Cardiac fibroblast (primary cell): ENCODE measurements around the gene CXCL5.

Experiments
- DNase-seq, 2 donors: peaks; one replicate each; pipeline versions ENCODE4 v3.0.0 to v3.0.0-alpha.2; 2010; ENCODE audit warnings: low read depth in 2 of 2
- H3K4me3 ChIP-seq, 2 donors: replicated peaks in 1 of 2; 1 replicate in 1 of 2; 2 replicates in 1 of 2; pipeline ENCODE4 v1.5.1; 2011; ENCODE audit warnings: low read depth in 2 of 2, low read length in 2 of 2, mild to moderate bottlenecking in 2 of 2, moderate library complexity in 1 of 2
- CTCF ChIP-seq: IDR thresholded peaks from one replicate; pipeline ENCODE4 v1.5.1; 2011; ENCODE audit warnings: low read depth, mild to moderate bottlenecking, low read length, inconsistent platforms

CXCL5 gene

GRCh38 chr4:73998040-73999011, at the start of gene CXCL5:
CXCL5 (minus strand) TSS chr4:73998677; CDS start chr4:73998581, 96 bp downstream.
- DNase-seq = peak; percentile 87 to 89
- H3K4me3 ChIP-seq = peak within 1 kb of the TSS; percentile 44 to 56
- peak; percentile 26 for TF ChIP-seq CTCF

DNA sequence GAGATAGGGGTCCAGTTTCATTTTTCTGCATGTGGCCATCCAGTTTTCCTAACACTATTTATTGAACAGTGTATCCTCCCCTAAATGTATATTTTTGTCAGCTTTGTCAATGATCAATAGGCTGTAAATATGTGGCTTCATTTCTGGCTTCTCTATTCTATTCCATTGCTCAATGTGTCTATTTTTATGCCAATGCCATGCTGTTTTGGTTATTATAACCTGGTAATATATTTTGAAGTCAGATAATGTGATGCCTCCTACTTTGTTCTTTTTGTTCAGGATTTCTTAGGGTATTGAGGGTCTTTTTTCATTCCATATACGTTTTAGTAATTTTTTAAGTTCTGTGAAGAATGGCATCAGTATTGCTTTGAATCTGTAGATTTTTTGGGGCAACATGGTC, 48.7 kb upstream of the CXCL5 start:
- no peak for DNase-seq
- no peak for TF ChIP-seq CTCF
- H3K4me3 ChIP-seq = no peak overlapping the region

DNA sequence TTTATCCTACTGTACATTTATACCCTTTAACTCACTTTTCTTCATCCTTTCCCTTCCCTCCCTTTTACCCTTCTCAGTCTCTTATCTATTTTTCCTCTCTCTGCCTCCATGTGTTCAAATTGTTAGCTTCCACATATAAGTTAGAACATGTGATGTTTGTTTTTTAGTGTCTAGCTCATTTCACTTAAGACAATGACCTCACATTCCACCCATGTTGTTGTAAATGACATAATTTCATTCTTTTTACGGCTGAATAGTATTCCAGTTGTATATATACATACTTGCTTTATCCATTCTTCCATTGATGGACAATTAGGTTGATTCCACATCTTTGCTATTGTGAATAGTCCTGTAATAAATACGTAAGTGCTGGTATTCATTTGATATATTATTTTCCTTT, 47.3 kb upstream of the CXCL5 start:
- TF ChIP-seq CTCF = no peak
- no peak for DNase-seq
- no peak overlapping the region for H3K4me3 ChIP-seq

DNA sequence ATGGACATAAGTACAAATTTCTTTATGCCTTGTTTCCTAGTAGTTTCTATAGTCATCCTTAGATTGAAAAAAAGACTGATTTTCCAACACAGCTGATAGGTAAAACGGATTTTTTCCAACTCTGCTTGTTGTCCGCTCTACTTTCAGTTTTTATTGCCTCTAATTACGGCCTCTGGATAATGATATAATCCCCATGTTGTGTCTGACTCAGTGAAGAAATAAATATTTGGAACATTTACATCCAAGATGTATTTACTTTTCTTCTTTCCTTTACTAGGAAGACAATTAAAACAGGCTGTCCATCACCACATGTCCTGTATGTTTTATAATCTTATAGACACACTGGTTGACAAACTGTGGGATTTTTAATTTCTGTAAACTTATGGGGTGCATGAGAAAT, 46.8 kb upstream of the CXCL5 start:
- no peak for DNase-seq
- TF ChIP-seq CTCF = no peak
- H3K4me3 ChIP-seq = no peak overlapping the region

- peak in 1 of 2 donors; percentile 63 for DNase-seq
- TF ChIP-seq CTCF = no peak
- no peak overlapping the region for H3K4me3 ChIP-seq
These were observed 46.2 kb upstream of the CXCL5 start for GRCh38 chr4:74044677-74045076.

- no peak for TF ChIP-seq CTCF
- no peak overlapping the region for H3K4me3 ChIP-seq
- no peak for DNase-seq
These were observed 44.2 kb upstream of the CXCL5 start for GRCh38 chr4:74042681-74043080.

- no peak for DNase-seq
- no peak overlapping the region for H3K4me3 ChIP-seq
- TF ChIP-seq CTCF = no peak
These were observed 42.9 kb upstream of the CXCL5 start for GRCh38 chr4:74041418-74041817.
